Kidney (tissue), 14 donors: Measurements from ENCODE around the gene TMEM205. TPM values are rescaled to one million over a fixed set of nuclear protein-coding genes. Genes with fewer than 3 reads are reported as not detected.

Experiments used
- DNase-seq, 5 donors: peaks; one replicate each; pipeline ENCODE4 v3.0.0-alpha.2; 2013 to 2020
- FAIRE-seq: peaks from 2 replicates; lab custom pipeline; 2012; peaks lifted over from hg19 to GRCh38; lab: Jason Lieb, UNC
- H3K27ac ChIP-seq, 2 donors: one replicate each; pipeline ENCODE4 v1.7.0; 2013; ENCODE audit warnings: low read depth in 2 of 2, low read length in 2 of 2, inconsistent platforms in 1 of 2
- H3K27me3 ChIP-seq: one replicate; pipeline ENCODE4 v1.7.1; 2013; ENCODE audit warnings: low read length, inconsistent platforms; ENCODE audit not compliant: control insufficient read depth, insufficient read depth
- H3K36me3 ChIP-seq, 3 donors: one replicate each; pipeline versions ENCODE4 v1.7.0 to v1.7.1; 2013; ENCODE audit warnings: low read length in 3 of 3, control low read depth in 1 of 3, inconsistent platforms in 1 of 3; ENCODE audit not compliant: insufficient read depth in 3 of 3, control insufficient read depth in 2 of 3
- H3K4me1 ChIP-seq, 3 donors: one replicate each; pipeline versions ENCODE4 v1.7.0 to v1.7.1; 2013; ENCODE audit warnings: low read length in 3 of 3, inconsistent platforms in 1 of 3, low read depth in 1 of 3; ENCODE audit not compliant: control insufficient read depth in 2 of 3, insufficient read depth in 2 of 3
- H3K4me3 ChIP-seq, 3 donors: one replicate each; pipeline versions ENCODE4 v1.7.0 to v1.8.1; 2013; ENCODE audit warnings: low read length in 3 of 3, control low read depth in 1 of 3, inconsistent platforms in 1 of 3
- H3K9ac ChIP-seq, 3 donors: one replicate each; pipeline versions ENCODE4 v1.7.0 to v1.7.1; 2013; ENCODE audit warnings: low read length in 3 of 3, control low read depth in 1 of 3, inconsistent platforms in 1 of 3
- H3K9me3 ChIP-seq, 3 donors: one replicate each; pipeline versions ENCODE4 v1.7.0 to v1.7.1; 2013; ENCODE audit warnings: low read length in 3 of 3, control low read depth in 1 of 3, inconsistent platforms in 1 of 3; ENCODE audit not compliant: control insufficient read depth in 2 of 3, insufficient read depth in 1 of 3
- intact Hi-C: fragments of 100-400 bp; cut with DNase I; formaldehyde crosslinking; loops from one replicate; pipeline ENCODE4 v1.11.1; 2022
- polyA plus RNA-seq: library from polyadenylated mRNA; stranded (reverse); fragments of 350-450 nt; fragmentation: Illumina TruSeq; extraction: RNeasy Lipid Tissue Mini Kit (QIAGEN cat#74804); gene quantifications from one replicate; pipeline ENCODE4 v1.2.3, GENCODE V29; 2014; ENCODE audit warnings: low read depth, low replicate concordance; ENCODE audit not compliant: insufficient read depth
- total RNA-seq: library from RNA; stranded (reverse); fragmentation: NEBNext Ultra II Directional; extraction: Animal tissue kit (Norgen Biotek cat#: 25700); gene quantifications from one replicate; pipeline ENCODE4 v1.2.1, GENCODE V29; 2021
- TF ChIP-seq, protein P1 (sequence below): IDR thresholded peaks from 3 replicates; pipeline ENCODE4 v1.5.1; 2012; ENCODE audit warnings: mild to moderate bottlenecking, moderate library complexity, borderline replicate concordance; ENCODE audit not compliant: insufficient read depth; ENCODE audit errors: extremely low read depth
- donor health status: control.
- donor health status: control.
- donor health status: control.
- donor health status: control.
- donor health status: control.
- donor health status: DM: yes; HTN: yes; CAD: no.
- donor health status: Normal renal cell carcinoma (clear cell type).

The TMEM205 gene
- total and polyA plus RNA-seq, 2 donors from 2014 or later = 150 to 417 TPM

DNA sequence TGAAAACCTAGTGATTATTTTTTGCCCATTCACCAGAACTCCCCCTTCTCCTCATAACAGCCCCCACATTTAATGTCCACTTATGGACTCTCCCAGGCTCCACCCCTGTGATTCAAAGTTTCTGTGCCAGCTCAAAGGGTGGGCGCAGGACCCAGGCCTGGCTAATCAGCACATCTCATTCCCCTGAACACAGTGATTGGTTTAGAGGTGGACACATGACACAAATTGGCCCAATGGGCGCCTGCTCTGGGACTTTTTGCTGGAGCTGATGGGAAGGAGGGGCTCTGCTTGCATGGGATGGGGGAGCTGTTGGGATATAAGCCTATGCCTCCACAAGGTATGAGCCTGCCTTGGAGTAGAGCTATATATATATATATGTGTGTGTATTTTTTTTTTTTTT is 44.3 kb upstream of the TMEM205 start:
- Histone ChIP-seq H3K4me3 (no peak overlapping the region), H3K4me1 (no peaks in the 10 kb centered on the region), H3K9ac (no peak overlapping the region), H3K36me3 (peaks cover 0 to 4% (median 0%) of the 10 kb centered on the region in 3 donors), H3K9me3 (peaks cover 0 to 6% (median 0%) of the 10 kb centered on the region in 3 donors), H3K27ac (no peak overlapping the region), H3K27me3 (no peaks in the 10 kb centered on the region)
- DNase-seq (no peak), FAIRE-seq (no peak)
- intact Hi-C loops = no loop called here
- TF ChIP-seq, protein P1, sequence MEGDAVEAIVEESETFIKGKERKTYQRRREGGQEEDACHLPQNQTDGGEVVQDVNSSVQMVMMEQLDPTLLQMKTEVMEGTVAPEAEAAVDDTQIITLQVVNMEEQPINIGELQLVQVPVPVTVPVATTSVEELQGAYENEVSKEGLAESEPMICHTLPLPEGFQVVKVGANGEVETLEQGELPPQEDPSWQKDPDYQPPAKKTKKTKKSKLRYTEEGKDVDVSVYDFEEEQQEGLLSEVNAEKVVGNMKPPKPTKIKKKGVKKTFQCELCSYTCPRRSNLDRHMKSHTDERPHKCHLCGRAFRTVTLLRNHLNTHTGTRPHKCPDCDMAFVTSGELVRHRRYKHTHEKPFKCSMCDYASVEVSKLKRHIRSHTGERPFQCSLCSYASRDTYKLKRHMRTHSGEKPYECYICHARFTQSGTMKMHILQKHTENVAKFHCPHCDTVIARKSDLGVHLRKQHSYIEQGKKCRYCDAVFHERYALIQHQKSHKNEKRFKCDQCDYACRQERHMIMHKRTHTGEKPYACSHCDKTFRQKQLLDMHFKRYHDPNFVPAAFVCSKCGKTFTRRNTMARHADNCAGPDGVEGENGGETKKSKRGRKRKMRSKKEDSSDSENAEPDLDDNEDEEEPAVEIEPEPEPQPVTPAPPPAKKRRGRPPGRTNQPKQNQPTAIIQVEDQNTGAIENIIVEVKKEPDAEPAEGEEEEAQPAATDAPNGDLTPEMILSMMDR = no peak

DNA sequence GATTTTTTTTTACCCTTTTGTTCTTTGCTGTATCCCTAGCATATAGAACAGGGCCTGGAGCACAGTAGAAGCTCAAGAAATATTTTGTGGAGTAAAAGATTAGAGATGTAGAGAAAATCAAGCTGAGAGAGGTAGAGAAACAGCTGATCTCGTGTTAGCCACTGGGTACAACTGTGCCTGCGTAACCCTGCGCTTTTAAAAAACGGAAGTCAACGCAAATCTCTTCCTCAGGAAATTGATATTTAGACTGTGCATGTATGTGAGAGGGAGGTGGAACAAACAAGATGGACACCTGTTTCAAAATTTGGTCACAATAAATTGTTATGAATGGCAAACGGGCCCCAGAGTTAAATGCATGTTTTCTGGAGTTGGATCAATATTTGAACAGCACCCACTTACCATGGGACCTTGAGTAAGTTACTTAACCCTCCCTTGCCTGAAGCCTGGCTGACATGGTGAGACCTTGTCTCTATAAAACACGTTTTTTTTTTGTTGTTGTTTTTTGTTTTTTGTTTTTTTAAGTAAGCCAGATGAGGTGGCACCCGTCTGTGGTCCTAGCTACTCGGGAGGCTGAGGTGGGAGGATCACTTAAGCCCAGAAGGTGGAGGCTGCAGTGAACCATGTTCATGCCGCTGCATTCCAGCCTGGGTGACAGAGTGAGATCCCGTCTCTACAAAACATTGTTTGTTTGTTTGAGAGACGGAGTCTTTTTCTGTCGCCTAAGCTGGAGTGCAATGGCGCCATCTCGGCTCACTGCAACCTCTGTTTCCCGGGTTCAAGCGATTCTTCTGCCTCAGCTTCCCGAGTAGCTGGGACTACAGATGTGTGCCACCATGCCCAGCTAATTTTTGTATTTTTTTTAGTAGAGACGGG is 41.3 kb upstream of the TMEM205 start:
- Histone ChIP-seq H3K9me3 (peaks cover 0 to 6% (median 0%) of the 10 kb centered on the region in 3 donors), H3K27me3 (peaks cover 3% of the 10 kb centered on the region), H3K27ac (no peak overlapping the region), H3K36me3 (no peaks in the 10 kb centered on the region), H3K4me1 (peaks cover 0 to 9% (median 0%) of the 10 kb centered on the region in 3 donors), H3K9ac (no peak overlapping the region), H3K4me3 (no peak overlapping the region)
- intact Hi-C loops = no loop called here
- FAIRE-seq (no peak), DNase-seq (no peak)
- TF ChIP-seq, protein P1 = no peak

DNA sequence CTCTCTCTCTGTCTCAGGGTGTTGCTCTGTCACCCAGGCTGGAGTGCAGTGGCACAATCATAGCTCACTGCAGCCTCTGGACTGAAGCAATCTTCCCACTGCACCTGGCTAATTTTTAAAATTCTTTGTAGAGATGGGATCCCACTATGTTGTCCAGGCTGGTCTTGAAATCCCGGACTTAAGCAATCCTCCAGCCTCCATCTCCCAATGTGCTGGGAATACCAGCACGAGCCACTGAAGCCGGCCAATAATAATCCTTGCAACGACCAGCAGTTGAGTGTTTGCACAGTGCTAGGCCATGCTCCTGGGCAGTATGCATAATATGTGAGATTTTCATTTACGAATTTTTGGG is 38.7 kb upstream of the TMEM205 start:
- DNase-seq (no peak), FAIRE-seq (no peak)

More for the DNA sequence above, 38.7 kb upstream of the TMEM205 start:
- peaks cover 0 to 26% (median 0%) of the 10 kb centered on the region in 3 donors for H3K4me1 ChIP-seq
- H3K9me3 ChIP-seq = no peaks in the 10 kb centered on the region
- H3K9ac ChIP-seq = no peak overlapping the region
- H3K36me3 ChIP-seq = no peaks in the 10 kb centered on the region
- no peak overlapping the region for H3K4me3 ChIP-seq
- TF ChIP-seq, protein P1 = no peak
- intact Hi-C loops = no loop called here
- H3K27me3 ChIP-seq = peaks cover 7% of the 10 kb centered on the region
- H3K27ac ChIP-seq = no peak overlapping the region
